HL-60 (cell line): Measurements from ENCODE around the gene EPOP.
"Not testable (repeated sequence)": the region's sequence is repeated elsewhere in the genome, so short reads cannot be mapped to it uniquely, and the experiment has no call there.

ENCODE experiments used
- DNase-seq, 2 experiments: peaks; one replicate each; pipeline ENCODE4 v3.0.0-alpha.2; 2010 to 2020; ENCODE audit warnings: low read depth in 1 of 2, low spot score in 1 of 2
- H3K27ac ChIP-seq: fragments of 250-450 bp; sonication (Bioruptor Pico); replicated peaks from 2 replicates; pipeline ENCODE4 v1.5.1; 2020; ENCODE audit warnings: mild to moderate bottlenecking, moderate library complexity
- H3K27me3 ChIP-seq: fragments of 250-450 bp; sonication (Bioruptor Pico); 2 replicates; pipeline ENCODE4 v1.5.1; 2021; ENCODE audit warnings: mild to moderate bottlenecking, moderate library complexity; ENCODE audit not compliant: insufficient read depth, poor library complexity, severe bottlenecking
- H3K4me3 ChIP-seq: replicated peaks from 2 replicates; pipeline ENCODE4 v1.5.1; 2011; ENCODE audit warnings: mild to moderate bottlenecking, control low read depth, low read length; ENCODE audit not compliant: insufficient read depth
- GABPA ChIP-seq: IDR thresholded peaks from 2 replicates; pipeline ENCODE4 v1.6.1; 2012; ENCODE audit warnings: low read depth
- POLR2AphosphoS5 ChIP-seq: IDR thresholded peaks from 2 replicates; pipeline ENCODE4 v1.6.1; 2012; ENCODE audit warnings: low read depth
- SPI1 ChIP-seq: IDR thresholded peaks from 2 replicates; pipeline ENCODE4 v1.6.1; 2012; ENCODE audit warnings: low read depth, mild to moderate bottlenecking, borderline replicate concordance
- TF ChIP-seq, protein P1 (sequence below): IDR thresholded peaks from one replicate; pipeline ENCODE4 v1.5.1; 2011; ENCODE audit warnings: low read length, control low read depth, inconsistent platforms; ENCODE audit not compliant: insufficient read depth
- TF ChIP-seq, protein P2 (sequence below): IDR thresholded peaks from 2 replicates; pipeline ENCODE4 v1.6.1; 2012; ENCODE audit warnings: low read depth; ENCODE audit not compliant: insufficient replicate concordance

Gene EPOP

GRCh38 chr17:38654411-38655398 lies 20.1 kb downstream of the EPOP start:
- no peak for TF ChIP-seq POLR2AphosphoS5
- TF ChIP-seq, protein P1, sequence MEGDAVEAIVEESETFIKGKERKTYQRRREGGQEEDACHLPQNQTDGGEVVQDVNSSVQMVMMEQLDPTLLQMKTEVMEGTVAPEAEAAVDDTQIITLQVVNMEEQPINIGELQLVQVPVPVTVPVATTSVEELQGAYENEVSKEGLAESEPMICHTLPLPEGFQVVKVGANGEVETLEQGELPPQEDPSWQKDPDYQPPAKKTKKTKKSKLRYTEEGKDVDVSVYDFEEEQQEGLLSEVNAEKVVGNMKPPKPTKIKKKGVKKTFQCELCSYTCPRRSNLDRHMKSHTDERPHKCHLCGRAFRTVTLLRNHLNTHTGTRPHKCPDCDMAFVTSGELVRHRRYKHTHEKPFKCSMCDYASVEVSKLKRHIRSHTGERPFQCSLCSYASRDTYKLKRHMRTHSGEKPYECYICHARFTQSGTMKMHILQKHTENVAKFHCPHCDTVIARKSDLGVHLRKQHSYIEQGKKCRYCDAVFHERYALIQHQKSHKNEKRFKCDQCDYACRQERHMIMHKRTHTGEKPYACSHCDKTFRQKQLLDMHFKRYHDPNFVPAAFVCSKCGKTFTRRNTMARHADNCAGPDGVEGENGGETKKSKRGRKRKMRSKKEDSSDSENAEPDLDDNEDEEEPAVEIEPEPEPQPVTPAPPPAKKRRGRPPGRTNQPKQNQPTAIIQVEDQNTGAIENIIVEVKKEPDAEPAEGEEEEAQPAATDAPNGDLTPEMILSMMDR: no peak
- TF ChIP-seq, protein P2, sequence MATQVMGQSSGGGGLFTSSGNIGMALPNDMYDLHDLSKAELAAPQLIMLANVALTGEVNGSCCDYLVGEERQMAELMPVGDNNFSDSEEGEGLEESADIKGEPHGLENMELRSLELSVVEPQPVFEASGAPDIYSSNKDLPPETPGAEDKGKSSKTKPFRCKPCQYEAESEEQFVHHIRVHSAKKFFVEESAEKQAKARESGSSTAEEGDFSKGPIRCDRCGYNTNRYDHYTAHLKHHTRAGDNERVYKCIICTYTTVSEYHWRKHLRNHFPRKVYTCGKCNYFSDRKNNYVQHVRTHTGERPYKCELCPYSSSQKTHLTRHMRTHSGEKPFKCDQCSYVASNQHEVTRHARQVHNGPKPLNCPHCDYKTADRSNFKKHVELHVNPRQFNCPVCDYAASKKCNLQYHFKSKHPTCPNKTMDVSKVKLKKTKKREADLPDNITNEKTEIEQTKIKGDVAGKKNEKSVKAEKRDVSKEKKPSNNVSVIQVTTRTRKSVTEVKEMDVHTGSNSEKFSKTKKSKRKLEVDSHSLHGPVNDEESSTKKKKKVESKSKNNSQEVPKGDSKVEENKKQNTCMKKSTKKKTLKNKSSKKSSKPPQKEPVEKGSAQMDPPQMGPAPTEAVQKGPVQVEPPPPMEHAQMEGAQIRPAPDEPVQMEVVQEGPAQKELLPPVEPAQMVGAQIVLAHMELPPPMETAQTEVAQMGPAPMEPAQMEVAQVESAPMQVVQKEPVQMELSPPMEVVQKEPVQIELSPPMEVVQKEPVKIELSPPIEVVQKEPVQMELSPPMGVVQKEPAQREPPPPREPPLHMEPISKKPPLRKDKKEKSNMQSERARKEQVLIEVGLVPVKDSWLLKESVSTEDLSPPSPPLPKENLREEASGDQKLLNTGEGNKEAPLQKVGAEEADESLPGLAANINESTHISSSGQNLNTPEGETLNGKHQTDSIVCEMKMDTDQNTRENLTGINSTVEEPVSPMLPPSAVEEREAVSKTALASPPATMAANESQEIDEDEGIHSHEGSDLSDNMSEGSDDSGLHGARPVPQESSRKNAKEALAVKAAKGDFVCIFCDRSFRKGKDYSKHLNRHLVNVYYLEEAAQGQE: no peak
- no peak for TF ChIP-seq GABPA
- H3K4me3 ChIP-seq: no peak overlapping the region
- peaks cover 6% of the 10 kb centered on the region for H3K27me3 ChIP-seq
- no peak for DNase-seq
- no peak overlapping the region for H3K27ac ChIP-seq

DNA sequence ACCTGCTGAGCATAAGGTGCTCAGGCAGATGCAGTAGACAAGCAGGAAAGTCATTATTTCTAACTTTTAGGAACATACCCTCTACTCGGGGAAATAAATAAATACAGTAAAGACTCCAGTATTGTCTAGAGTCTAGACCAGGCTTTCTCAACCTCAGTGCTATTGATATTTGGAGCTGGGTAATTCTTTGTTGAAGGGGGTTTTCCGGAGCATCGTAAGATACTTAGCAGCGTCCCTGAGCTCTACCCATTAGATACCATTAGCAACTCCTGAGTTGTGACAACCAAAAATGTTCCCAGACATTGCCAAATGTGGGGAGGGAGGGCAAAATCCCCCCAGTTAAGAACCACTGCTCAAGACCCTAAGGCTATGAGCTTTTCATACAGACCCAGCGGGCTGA lies 21.1 kb downstream of the EPOP start:
- Histone ChIP-seq H3K27me3 (peaks cover 6% of the 10 kb centered on the region), H3K4me3 (no peak overlapping the region), H3K27ac (no peak overlapping the region)
- no peak for DNase-seq
- TF ChIP-seq, protein P2: no peak
- no peak for TF ChIP-seq POLR2AphosphoS5
- no peak for TF ChIP-seq GABPA
- no peak for TF ChIP-seq SPI1
- TF ChIP-seq, protein P1: no peak

DNA sequence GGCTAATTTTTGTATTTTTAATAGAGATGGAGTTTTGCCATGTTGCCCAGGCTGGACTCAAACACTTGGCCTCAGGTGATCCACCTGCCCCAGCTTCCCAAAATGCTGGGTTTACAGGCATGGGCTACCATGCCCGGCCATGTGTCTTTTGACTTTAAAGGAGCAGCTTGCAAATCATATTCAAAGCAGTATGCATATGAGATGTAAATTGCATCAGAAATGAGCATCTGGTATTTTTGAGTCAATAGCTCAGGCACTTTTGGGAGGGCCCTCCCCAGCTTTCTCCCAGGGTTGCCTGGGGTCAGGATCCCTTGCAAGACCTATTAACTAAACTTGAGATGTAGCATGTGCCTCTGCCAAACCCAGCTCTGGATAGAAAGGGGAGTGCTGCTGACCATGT lies 21.5 kb downstream of the EPOP start:
- no peak for DNase-seq
- H3K4me3 ChIP-seq: no peak overlapping the region
- TF ChIP-seq, protein P1: no peak
- no peak for TF ChIP-seq GABPA
- TF ChIP-seq POLR2AphosphoS5: no peak
- TF ChIP-seq SPI1: no peak
- TF ChIP-seq, protein P2: no peak
- H3K27ac ChIP-seq: no peak overlapping the region
- H3K27me3 ChIP-seq: peaks cover 6% of the 10 kb centered on the region

- not testable (repeated sequence) for H3K27me3 ChIP-seq, H3K4me3 ChIP-seq, DNase-seq, H3K27ac ChIP-seq
Observed at GRCh38 chr17:38650653-38651173, 24.0 kb downstream of the EPOP start.
